ENCODE measurements around the gene ACSS1. TPM values are rescaled to one million over a fixed set of nuclear protein-coding genes. Genes with fewer than 3 reads are reported as not detected.

The ACSS1 gene
- total RNA-seq, 1 experiment from 2014 or later: 0.61 TPM

- no peaks in the 10 kb centered on the region for H3K79me1 ChIP-seq (ENCODE audit: insufficient read depth, low read depth, low read length, poor library complexity, severe bottlenecking)
- H3K4ac ChIP-seq (ENCODE audit: low read depth, low read length): no peak overlapping the region; the same call in 1 of the 2 replicates
- no peak overlapping the region for H3K9ac ChIP-seq (ENCODE audit: extremely low read depth, insufficient read length, low read length)
- H3K4me1 Mint-ChIP-seq: no peaks in the 10 kb centered on the region
- H4K5ac ChIP-seq (ENCODE audit: insufficient read length, low read depth, low read length): no peak overlapping the region
- H3K56ac ChIP-seq (ENCODE audit: insufficient read length, low read depth, low read length): no peak overlapping the region
- no peak overlapping the region for H4K8ac ChIP-seq (replicated peaks; ENCODE audit: insufficient read length, low read depth, low read length)
- H4K20me1 ChIP-seq (ENCODE audit: control insufficient read depth, insufficient read depth, insufficient read length): no peaks in the 10 kb centered on the region
- H2BK120ac ChIP-seq (ENCODE audit: low read depth, low read length, poor library complexity, severe bottlenecking): no peak overlapping the region
- no peak overlapping the region for H3K23ac ChIP-seq (ENCODE audit: insufficient read length, low read depth, low read length)
- no peaks in the 10 kb centered on the region for H3K4me1 ChIP-seq (ENCODE audit: insufficient read depth, low read length)
- H2BK20ac ChIP-seq (ENCODE audit: low read depth, low read length, poor library complexity, severe bottlenecking): no peak overlapping the region
- DNase-seq: no peak
- no peaks in the 10 kb centered on the region for H3K79me2 ChIP-seq (ENCODE audit: insufficient read depth, low read length)
- H2BK12ac ChIP-seq (ENCODE audit: insufficient read length, low read depth, low read length): no peak overlapping the region
- H3K14ac ChIP-seq (ENCODE audit: insufficient read depth, low read length): no peak overlapping the region
- peaks cover 4 to 6% of the 10 kb centered on the region in 2 experiments; a peak in 3 of 5 replicates for H3K9me3 Mint-ChIP-seq
- H2AK5ac ChIP-seq (ENCODE audit: insufficient read length, low read length): no peak overlapping the region
- no peaks in the 10 kb centered on the region for H3K27me3 ChIP-seq (ENCODE audit: insufficient read depth, low read length)
- no peaks in the 10 kb centered on the region for H3K9me3 ChIP-seq (ENCODE audit: control insufficient read depth, low read depth, low read length)
- no peak overlapping the region for H3T11ph ChIP-seq (ENCODE audit: low read length)
- H2AFZ ChIP-seq (ENCODE audit: low read length): no peak overlapping the region
- no peak overlapping the region for H3K27ac ChIP-seq (ENCODE audit: insufficient read length, low read depth, low read length)
- H3K27me3 Mint-ChIP-seq (ENCODE audit: low read depth): peaks cover 45% of the 10 kb centered on the region
- no CpG with 5 or more reads among the region's 3 CpGs for WGBS (ENCODE audit: extremely low coverage, insufficient read length, low lambda C conversion rate)
- H2BK15ac ChIP-seq (ENCODE audit: low read depth, low read length): no peak overlapping the region
- no peaks in the 10 kb centered on the region for H3K23me2 ChIP-seq (ENCODE audit: insufficient read length, low read depth, low read length, poor library complexity, severe bottlenecking)
- no peak overlapping the region for H4K91ac ChIP-seq (ENCODE audit: insufficient read length, low read depth, low read length)
- no peaks in the 10 kb centered on the region; a peak in 2 of 7 replicates for H3K36me3 Mint-ChIP-seq (ENCODE audit: insufficient read depth in 1 of 3, low read depth in 3 of 3)
- H3K4me3 Mint-ChIP-seq: no peak overlapping the region
- TF ChIP-seq CTCF (conservative IDR thresholded peaks at IDR 0.05): no peak
- no peak overlapping the region for H2BK5ac ChIP-seq (ENCODE audit: insufficient read length, low read length)
- no peak overlapping the region for H3K18ac ChIP-seq (ENCODE audit: insufficient read length, low read depth, low read length)
- H3K27ac Mint-ChIP-seq: no peak overlapping the region
- H3K4me2 ChIP-seq (ENCODE audit: insufficient read depth, insufficient read length, low read length): no peak overlapping the region
These were observed 45.6 kb upstream of the ACSS1 start for GRCh38 chr20:25103526-25103925.

Data from H9 (cell line).